Measurements from ENCODE around the gene MCF2L2.

DNA sequence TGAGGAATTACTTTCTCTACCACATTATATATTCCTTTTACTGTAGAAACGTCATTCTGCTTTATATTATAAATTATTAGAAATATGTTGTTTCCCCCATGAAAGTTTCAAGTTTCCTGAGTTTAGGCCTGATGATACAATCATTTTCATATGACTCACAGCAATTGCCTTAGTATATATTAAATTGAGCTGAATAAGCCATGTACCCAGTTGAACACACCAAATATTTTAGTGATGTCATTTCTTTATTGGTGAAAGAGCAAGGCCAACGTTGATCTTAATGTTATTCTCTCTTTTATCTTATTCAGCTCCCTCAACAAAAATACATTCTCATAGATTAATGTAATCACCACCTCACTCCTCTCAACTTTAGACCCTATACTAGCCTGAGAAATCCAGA lies 144.5 kb downstream of the MCF2L2 start:
- TF ChIP-seq, protein P1, sequence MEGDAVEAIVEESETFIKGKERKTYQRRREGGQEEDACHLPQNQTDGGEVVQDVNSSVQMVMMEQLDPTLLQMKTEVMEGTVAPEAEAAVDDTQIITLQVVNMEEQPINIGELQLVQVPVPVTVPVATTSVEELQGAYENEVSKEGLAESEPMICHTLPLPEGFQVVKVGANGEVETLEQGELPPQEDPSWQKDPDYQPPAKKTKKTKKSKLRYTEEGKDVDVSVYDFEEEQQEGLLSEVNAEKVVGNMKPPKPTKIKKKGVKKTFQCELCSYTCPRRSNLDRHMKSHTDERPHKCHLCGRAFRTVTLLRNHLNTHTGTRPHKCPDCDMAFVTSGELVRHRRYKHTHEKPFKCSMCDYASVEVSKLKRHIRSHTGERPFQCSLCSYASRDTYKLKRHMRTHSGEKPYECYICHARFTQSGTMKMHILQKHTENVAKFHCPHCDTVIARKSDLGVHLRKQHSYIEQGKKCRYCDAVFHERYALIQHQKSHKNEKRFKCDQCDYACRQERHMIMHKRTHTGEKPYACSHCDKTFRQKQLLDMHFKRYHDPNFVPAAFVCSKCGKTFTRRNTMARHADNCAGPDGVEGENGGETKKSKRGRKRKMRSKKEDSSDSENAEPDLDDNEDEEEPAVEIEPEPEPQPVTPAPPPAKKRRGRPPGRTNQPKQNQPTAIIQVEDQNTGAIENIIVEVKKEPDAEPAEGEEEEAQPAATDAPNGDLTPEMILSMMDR (tag by site-specific recombination; IDR thresholded peaks at IDR 0.05), result no peak
- TF ChIP-seq ZBTB1 (tag by site-specific recombination; IDR thresholded peaks at IDR 0.05), result no peak
- no peak for TF ChIP-seq ZNF274 (IDR thresholded peaks at IDR 0.05; ENCODE audit: low read length)
- no peak for TF ChIP-seq ZNF274 (tag by site-specific recombination; IDR thresholded peaks at IDR 0.05; ENCODE audit: borderline replicate concordance)
- no peak for TF ChIP-seq MYNN (tag by site-specific recombination; IDR thresholded peaks at IDR 0.05; ENCODE audit: borderline replicate concordance)
- TF ChIP-seq, protein P2, sequence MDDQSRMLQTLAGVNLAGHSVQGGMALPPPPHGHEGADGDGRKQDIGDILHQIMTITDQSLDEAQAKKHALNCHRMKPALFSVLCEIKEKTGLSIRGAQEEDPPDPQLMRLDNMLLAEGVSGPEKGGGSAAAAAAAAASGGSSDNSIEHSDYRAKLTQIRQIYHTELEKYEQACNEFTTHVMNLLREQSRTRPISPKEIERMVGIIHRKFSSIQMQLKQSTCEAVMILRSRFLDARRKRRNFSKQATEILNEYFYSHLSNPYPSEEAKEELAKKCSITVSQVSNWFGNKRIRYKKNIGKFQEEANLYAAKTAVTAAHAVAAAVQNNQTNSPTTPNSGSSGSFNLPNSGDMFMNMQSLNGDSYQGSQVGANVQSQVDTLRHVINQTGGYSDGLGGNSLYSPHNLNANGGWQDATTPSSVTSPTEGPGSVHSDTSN (CRISPR knock-in tag; IDR thresholded peaks at IDR 0.05), result no peak
- TF ChIP-seq, protein P3, sequence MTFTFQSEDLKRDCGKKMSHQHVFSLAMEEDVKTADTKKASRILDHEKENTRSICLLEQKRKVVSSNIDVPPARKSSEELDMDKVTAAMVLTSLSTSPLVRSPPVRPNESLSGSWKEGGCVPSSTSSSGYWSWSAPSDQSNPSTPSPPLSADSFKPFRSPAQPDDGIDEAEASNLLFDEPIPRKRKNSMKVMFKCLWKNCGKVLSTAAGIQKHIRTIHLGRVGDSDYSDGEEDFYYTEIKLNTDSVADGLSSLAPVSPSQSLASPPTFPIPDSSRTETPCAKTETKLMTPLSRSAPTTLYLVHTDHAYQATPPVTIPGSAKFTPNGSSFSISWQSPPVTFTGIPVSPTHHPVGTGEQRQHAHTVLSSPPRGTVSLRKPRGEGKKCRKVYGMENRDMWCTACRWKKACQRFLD (tag by site-specific recombination; IDR thresholded peaks at IDR 0.05), result no peak
- TF ChIP-seq ZNF624 (tag by site-specific recombination; IDR thresholded peaks at IDR 0.05), result no peak
- TF ChIP-seq, protein P4, sequence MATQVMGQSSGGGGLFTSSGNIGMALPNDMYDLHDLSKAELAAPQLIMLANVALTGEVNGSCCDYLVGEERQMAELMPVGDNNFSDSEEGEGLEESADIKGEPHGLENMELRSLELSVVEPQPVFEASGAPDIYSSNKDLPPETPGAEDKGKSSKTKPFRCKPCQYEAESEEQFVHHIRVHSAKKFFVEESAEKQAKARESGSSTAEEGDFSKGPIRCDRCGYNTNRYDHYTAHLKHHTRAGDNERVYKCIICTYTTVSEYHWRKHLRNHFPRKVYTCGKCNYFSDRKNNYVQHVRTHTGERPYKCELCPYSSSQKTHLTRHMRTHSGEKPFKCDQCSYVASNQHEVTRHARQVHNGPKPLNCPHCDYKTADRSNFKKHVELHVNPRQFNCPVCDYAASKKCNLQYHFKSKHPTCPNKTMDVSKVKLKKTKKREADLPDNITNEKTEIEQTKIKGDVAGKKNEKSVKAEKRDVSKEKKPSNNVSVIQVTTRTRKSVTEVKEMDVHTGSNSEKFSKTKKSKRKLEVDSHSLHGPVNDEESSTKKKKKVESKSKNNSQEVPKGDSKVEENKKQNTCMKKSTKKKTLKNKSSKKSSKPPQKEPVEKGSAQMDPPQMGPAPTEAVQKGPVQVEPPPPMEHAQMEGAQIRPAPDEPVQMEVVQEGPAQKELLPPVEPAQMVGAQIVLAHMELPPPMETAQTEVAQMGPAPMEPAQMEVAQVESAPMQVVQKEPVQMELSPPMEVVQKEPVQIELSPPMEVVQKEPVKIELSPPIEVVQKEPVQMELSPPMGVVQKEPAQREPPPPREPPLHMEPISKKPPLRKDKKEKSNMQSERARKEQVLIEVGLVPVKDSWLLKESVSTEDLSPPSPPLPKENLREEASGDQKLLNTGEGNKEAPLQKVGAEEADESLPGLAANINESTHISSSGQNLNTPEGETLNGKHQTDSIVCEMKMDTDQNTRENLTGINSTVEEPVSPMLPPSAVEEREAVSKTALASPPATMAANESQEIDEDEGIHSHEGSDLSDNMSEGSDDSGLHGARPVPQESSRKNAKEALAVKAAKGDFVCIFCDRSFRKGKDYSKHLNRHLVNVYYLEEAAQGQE (tag by site-specific recombination; IDR thresholded peaks at IDR 0.05), result no peak
- TF ChIP-seq ZNF335 (tag by site-specific recombination; conservative IDR thresholded peaks at IDR 0.05), result no peak
- TF ChIP-seq RBAK (tag by site-specific recombination; IDR thresholded peaks at IDR 0.05), result no peak
- TF ChIP-seq, protein P5, sequence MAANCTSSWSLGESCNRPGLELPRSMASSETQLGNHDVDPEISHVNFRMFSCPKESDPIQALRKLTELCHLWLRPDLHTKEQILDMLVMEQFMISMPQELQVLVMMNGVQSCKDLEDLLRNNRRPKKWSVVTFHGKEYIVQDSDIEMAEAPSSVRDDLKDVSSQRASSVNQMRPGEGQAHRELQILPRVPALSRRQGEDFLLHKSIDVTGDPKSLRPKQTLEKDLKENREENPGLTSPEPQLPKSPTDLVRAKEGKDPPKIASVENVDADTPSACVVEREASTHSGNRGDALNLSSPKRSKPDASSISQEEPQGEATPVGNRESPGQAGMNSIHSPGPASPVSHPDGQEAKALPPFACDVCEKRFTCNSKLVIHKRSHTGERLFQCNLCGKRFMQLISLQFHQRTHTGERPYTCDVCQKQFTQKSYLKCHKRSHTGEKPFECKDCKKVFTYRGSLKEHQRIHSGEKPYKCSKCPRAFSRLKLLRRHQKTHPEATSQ (tag by site-specific recombination; IDR thresholded peaks at IDR 0.05), result no peak
